Activated CD8-positive, alpha-beta memory T cell treated with anti-CD3 and anti-CD28 coated beads for 24 hours (primary cell): ENCODE data around the gene NKD1.

Experiments
- DNase-seq: peaks from one replicate; pipeline ENCODE4 v3.0.0-alpha.2; 2020

Gene NKD1

DNA sequence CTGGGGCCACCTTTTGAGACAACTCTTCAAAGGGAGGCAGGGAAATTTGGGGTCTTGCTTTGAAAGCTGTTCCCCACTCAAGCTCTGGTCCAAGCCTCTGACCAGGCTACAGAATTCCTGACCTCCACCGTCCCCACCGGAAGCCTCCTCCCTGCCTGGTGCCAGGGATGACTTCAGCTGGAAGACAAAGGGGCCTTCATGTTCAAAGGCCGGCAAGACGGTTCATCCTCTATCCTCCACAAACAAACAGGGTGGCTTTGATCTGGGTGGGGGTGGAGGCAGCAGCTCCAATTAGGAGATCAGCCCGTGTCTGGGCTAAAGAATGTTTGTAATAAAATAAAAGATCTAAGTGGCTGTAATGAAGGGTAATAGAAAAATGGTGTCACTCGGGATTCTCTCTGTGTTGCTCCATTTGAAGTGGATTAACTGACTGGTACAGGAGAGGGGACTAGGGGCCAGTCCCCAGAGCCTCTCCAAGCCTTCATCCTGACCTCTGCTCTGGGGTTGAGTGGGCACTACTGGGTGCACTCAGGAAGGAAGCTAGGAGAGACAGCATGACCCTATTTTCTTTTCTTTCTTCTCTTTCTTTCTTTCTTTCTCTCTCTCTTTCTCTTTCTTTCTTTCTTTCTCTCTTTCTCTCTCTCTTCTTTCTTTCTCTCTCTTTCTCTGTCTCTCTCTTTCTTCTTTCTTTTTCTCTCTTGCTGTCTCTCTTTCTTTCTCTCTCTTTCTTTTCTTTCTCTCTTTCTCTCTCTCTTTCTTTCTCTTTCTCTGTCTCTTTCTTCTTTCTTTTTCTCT, 27.5 kb upstream of the NKD1 start:
- peak; percentile 21 for DNase-seq

GRCh38 chr16:50521246-50521900, 26.8 kb upstream of the NKD1 start:
- DNase-seq, result peak; percentile 13

- DNase-seq, result peak; percentile 21
Observed at GRCh38 chr16:50522324-50522723, 25.9 kb upstream of the NKD1 start.

GRCh38 chr16:50523710-50524109, 24.5 kb upstream of the NKD1 start:
- DNase-seq, result peak; percentile 24

DNA sequence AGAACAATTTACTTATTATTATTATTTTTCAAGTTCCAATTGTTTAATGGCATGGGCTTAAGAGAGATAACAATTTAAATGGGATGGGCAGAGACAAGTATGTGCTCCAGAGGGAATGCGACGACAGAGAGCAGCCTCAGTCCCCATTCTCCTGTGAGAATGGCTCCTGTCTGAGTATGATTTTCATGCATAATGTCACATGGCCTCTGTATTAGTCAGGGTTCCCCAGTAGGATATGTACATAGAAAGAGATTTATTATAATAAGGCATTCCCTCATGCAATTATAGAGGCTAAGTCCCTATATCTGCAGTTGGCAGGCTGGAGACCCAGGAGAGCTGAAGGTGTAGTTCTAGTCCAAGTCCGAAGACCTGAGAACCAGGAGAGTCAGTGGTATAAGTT, 22.9 kb upstream of the NKD1 start:
- peak; percentile 5 for DNase-seq

GRCh38 chr16:50525716-50526115, 22.5 kb upstream of the NKD1 start:
- DNase-seq, result peak; percentile 15

GRCh38 chr16:50526249-50526648, 21.9 kb upstream of the NKD1 start:
- DNase-seq, result no peak

- DNase-seq, result peak; percentile 13
Observed at GRCh38 chr16:50526796-50527195, 21.4 kb upstream of the NKD1 start.

DNA sequence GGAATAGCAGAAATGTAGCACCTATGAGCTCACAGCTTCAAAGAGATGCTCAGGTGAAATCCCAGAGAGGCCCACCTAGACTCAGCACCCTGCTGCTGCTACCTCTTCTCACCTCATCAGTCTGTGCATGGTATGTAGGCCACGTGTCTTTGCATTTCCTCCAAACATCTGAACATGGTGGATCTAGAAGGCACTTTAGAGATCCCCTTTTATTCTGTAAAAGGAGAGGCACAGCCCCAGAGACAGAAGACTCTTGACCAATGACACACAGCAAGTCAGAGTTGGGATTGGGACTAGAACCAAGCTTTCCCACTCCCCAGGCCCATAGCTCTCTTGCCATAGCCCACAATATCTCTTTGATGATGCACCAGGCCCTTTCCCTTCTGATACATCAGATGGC, 19.4 kb upstream of the NKD1 start:
- no peak for DNase-seq

GRCh38 chr16:50529334-50529733, 18.9 kb upstream of the NKD1 start:
- no peak for DNase-seq

- DNase-seq, result peak; percentile 13
Observed at GRCh38 chr16:50530277-50531236, 17.6 kb upstream of the NKD1 start.

GRCh38 chr16:50531359-50531758, 16.8 kb upstream of the NKD1 start:
- DNase-seq, result peak; percentile 19

GRCh38 chr16:50531901-50532300, 16.3 kb upstream of the NKD1 start:
- peak; percentile 3 for DNase-seq

DNA sequence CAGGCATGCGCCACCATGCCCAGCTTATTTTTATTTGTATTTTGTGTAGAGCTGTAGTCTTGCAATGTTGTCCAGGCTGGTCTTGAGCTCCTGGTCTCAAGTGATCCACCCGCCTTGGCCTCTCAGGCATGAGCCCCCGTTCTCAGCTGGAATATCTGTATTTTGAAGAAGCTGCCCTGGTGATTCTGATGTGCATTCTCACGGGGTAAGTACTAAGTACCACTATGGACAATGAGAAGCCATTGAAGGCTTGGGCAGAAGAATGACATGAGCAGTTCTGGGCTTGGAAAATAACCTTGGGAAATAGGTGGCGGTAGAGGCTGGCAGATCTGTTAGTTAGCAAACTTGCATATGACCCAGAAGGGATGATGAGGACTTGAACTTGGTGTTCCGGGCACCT, 15.6 kb upstream of the NKD1 start:
- DNase-seq, result peak; percentile 32

DNA sequence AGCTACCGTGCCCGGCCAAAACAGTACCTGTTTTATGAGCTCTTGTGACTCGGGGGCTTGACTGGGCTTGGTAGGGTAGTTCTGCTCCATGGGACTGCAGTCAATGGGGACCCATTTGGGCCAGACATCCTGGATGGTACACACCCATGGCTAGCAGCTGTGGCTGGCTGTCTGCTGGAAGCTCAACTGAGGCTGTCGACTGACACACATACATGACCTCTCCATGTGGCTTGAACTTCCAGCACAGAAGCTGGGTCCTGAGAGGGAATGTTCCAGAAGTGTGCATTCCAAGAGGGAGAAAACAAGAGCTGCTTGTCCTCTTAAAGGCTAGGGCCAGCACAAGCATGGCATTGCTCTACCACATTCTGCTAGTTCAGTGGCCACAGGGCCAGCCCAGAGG, 14.9 kb upstream of the NKD1 start:
- peak; percentile 45 for DNase-seq

- peak; percentile 30 for DNase-seq
Observed at GRCh38 chr16:50534091-50534490, 14.1 kb upstream of the NKD1 start.

DNA sequence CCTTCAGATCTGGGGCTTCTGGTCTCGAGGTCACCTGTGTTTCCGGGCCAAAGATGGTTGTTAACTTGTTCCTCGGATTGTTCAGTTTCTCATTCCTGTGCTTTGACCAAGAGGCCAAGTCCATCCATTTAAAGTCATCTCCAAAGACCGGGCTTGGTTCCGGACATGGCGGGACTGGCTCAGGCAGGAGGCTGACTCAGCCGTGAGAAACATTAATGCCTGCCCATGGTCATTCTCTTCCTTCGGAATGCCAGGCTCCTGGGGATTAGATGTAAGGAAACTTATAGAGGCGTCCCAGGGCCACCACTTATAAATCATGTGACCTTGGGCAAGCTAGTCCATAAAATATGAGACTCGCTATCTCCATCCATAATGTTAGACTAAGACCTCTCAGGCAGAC, 13.6 kb upstream of the NKD1 start:
- DNase-seq, result peak; percentile 21

DNA sequence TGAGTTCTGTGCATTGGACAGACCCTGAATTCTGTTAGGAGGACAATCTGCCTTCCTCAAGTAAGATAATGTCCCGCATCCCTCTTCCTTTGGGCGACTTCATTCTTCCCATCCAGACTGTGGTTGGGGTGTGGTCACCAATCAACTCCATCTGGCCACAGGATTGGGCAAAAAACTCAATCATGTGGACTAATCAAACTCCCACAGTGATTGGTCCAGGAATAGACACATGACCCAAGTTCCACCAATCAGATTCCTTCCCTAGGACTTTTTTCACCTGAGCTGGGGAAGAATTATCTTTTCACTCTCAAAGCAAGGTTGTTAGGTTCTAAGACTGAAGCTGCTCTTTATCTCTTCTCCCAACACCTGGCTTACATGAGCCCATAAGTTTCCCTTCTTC, 13.2 kb upstream of the NKD1 start:
- DNase-seq, result no peak

GRCh38 chr16:50535506-50536257, 12.5 kb upstream of the NKD1 start:
- DNase-seq, result peak; percentile 38

DNA sequence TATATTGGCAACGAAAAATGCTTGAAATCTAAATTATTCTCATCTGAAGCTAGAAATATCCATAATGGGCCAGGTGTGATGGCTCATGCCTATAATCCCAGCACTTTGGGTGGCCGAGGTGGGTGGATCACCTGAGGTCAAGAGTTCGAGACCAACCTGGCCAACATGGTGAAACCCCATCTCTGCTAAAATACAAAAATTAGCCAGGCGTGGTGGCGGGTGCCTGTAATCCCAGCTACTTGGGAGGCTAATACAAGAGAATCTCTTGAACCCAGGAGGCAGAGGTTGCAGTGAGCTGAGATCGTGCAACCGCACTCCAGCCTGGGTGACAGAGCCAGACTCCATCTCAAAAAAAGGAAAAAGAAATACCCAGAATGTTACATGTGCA, 11.9 kb upstream of the NKD1 start:
- DNase-seq, result peak; percentile 19

GRCh38 chr16:50537533-50538290, 10.5 kb upstream of the NKD1 start:
- peak; percentile 26 for DNase-seq
